GM10847 (cell line): ENCODE measurements around the gene VSNL1.

Experiments used
- POLR2A ChIP-seq: IDR thresholded peaks from 2 replicates; pipeline ENCODE4 v1.6.1; 2011; ENCODE audit not compliant: insufficient read length; ENCODE audit errors: extremely low read depth

Gene VSNL1

GRCh38 chr2:17638196-17638743, 97.8 kb downstream of the VSNL1 start:
- no peak for TF ChIP-seq POLR2A

GRCh38 chr2:17640406-17640805, 99.9 kb downstream of the VSNL1 start:
- TF ChIP-seq POLR2A = no peak

- no peak for TF ChIP-seq POLR2A
These were observed 102.6 kb downstream of the VSNL1 start for GRCh38 chr2:17643031-17643615.

GRCh38 chr2:17644997-17645720, 104.7 kb downstream of the VSNL1 start:
- no peak for TF ChIP-seq POLR2A

- no peak for TF ChIP-seq POLR2A
These were observed 105.6 kb downstream of the VSNL1 start for GRCh38 chr2:17646081-17646554.

GRCh38 chr2:17646838-17647701, 106.6 kb downstream of the VSNL1 start:
- no peak for TF ChIP-seq POLR2A

- TF ChIP-seq POLR2A = no peak
These were observed 108.1 kb downstream of the VSNL1 start for GRCh38 chr2:17648581-17648980.

- no peak for TF ChIP-seq POLR2A
These were observed 108.5 kb downstream of the VSNL1 start for GRCh38 chr2:17649026-17649425.

- no peak for TF ChIP-seq POLR2A
These were observed 112.3 kb downstream of the VSNL1 start for GRCh38 chr2:17652681-17653394.

GRCh38 chr2:17657759-17658158, 117.3 kb downstream of the VSNL1 start:
- no peak for TF ChIP-seq POLR2A

- no peak for TF ChIP-seq POLR2A
These were observed 117.9 kb downstream of the VSNL1 start for GRCh38 chr2:17658251-17658843.

- TF ChIP-seq POLR2A = no peak
These were observed 119.7 kb downstream of the VSNL1 start for GRCh38 chr2:17660219-17660618.

- TF ChIP-seq POLR2A = no peak
These were observed 121.0 kb downstream of the VSNL1 start for GRCh38 chr2:17661460-17661859.

- no peak for TF ChIP-seq POLR2A
These were observed 122.2 kb downstream of the VSNL1 start for GRCh38 chr2:17662723-17663122.
